Activated B cell treated with CpG ODN at 0.5 μM for 24 hours (primary cell): Measurements from ENCODE around the gene CAMK2N2. TPM values are rescaled to one million over a fixed set of nuclear protein-coding genes. Genes with fewer than 3 reads are reported as not detected.

Experiments used
- ATAC-seq: fragments of 200-7000 bp; cut with Tn5 transposase; one replicate; pipeline ENCODE4 v1.10.0; 2021; ENCODE audit warnings: low read depth, mild to moderate bottlenecking, moderate library complexity
- CTCF ChIA-PET: fragments of 350-600 bp; sonication (Branson Sonifier 250); formaldehyde crosslinking; loops from one replicate; lab custom pipeline; 2021; ENCODE audit warnings: antibody characterized with exemption; lab: Charles Lee
- POLR2A ChIA-PET: fragments of 350-600 bp; sonication (Branson Sonifier 250); formaldehyde crosslinking; loops from one replicate; lab custom pipeline; 2021; ENCODE audit warnings: antibody characterized with exemption; lab: Charles Lee
- DNase-seq: peaks from one replicate; pipeline ENCODE4 v3.0.0; 2022
- H3K27ac Mint-ChIP-seq: one replicate; pipeline ENCODE4 v1.8.0; 2020; ENCODE audit warnings: mixed read lengths
- H3K27me3 Mint-ChIP-seq: one replicate; pipeline ENCODE4 v1.8.0; 2021; ENCODE audit warnings: mixed read lengths
- H3K36me3 Mint-ChIP-seq: one replicate; pipeline ENCODE4 v1.8.0; 2021; ENCODE audit warnings: low read depth, mixed read lengths
- H3K4me1 Mint-ChIP-seq: one replicate; pipeline ENCODE4 v1.8.0; 2021; ENCODE audit warnings: mixed read lengths
- H3K4me3 Mint-ChIP-seq: one replicate; pipeline ENCODE4 v1.8.0; 2020; ENCODE audit warnings: mild to moderate bottlenecking, mixed read lengths
- H3K9me3 Mint-ChIP-seq: one replicate; pipeline ENCODE4 v1.8.0; 2020; ENCODE audit warnings: mixed read lengths
- CTCF ChIP-seq: fragments of 200-600 bp; IDR thresholded peaks from one replicate; pipeline ENCODE4 v1.8.0; 2022; ENCODE audit warnings: antibody characterized with exemption, mild to moderate bottlenecking
- intact Hi-C: fragments of 100-400 bp; cut with micrococcal nuclease; formaldehyde crosslinking; loops from one replicate; pipeline ENCODE4 v1.15.1; 2024
- total RNA-seq: library from RNA; stranded (reverse); gene quantifications from 2 replicates; pipeline ENCODE4 v1.2.3, GENCODE V29; 2022

CAMK2N2 gene
- total RNA-seq, 1 donor from 2014 or later: not detected

GRCh38 chr3:184234224-184234623 lies 27.1 kb downstream of the CAMK2N2 start:
- TF ChIP-seq CTCF: no peak

GRCh38 chr3:184233127-184233843 lies 28.1 kb downstream of the CAMK2N2 start:
- H3K36me3 Mint-ChIP-seq: no peaks in the 10 kb centered on the region
- DNase-seq: no peak
- peaks cover 15% of the 10 kb centered on the region for H3K4me1 Mint-ChIP-seq
- no peaks in the 10 kb centered on the region for H3K9me3 Mint-ChIP-seq
- ChIA-PET POLR2A (no interaction called here), CTCF (no interaction called here)
- ATAC-seq: no peak
- TF ChIP-seq CTCF: no peak
- no peak overlapping the region for H3K27ac Mint-ChIP-seq
- no peak overlapping the region for H3K4me3 Mint-ChIP-seq
- H3K27me3 Mint-ChIP-seq: peaks cover 32% of the 10 kb centered on the region
- intact Hi-C loops: no loop called here

More at GRCh38 chr3:184234224-184234623, 27.1 kb downstream of the CAMK2N2 start:
- ATAC-seq (no peak), DNase-seq (no peak)
- Mint-ChIP-seq H3K27me3 (peaks cover 26% of the 10 kb centered on the region), H3K4me3 (no peak overlapping the region), H3K4me1 (peaks cover 10% of the 10 kb centered on the region), H3K9me3 (no peaks in the 10 kb centered on the region), H3K36me3 (no peaks in the 10 kb centered on the region), H3K27ac (no peak overlapping the region)
- ChIA-PET POLR2A (no interaction called here), CTCF (no interaction called here)
- intact Hi-C loops: no loop called here

- H3K27me3 Mint-ChIP-seq: peaks cover 37% of the 10 kb centered on the region
- H3K9me3 Mint-ChIP-seq: no peaks in the 10 kb centered on the region
- H3K4me3 Mint-ChIP-seq: peak overlapping the region; percentile 81
- intact Hi-C loops: no loop called here
- TF ChIP-seq CTCF: no peak
- CTCF ChIA-PET: interaction anchor here (1.1 kb wide), 1 partner anchor 18 kb away, joined by 4 read pairs; the partner anchor contains the start of gene EEF1AKMT4
- DNase-seq: no peak
- no peak overlapping the region for H3K27ac Mint-ChIP-seq
- H3K36me3 Mint-ChIP-seq: no peaks in the 10 kb centered on the region
- no peak for ATAC-seq
- H3K4me1 Mint-ChIP-seq: peaks cover 15% of the 10 kb centered on the region
- POLR2A ChIA-PET: no interaction called here
These were observed 29.7 kb downstream of the CAMK2N2 start for GRCh38 chr3:184231671-184232070.

GRCh38 chr3:184230603-184231528 lies 30.5 kb downstream of the CAMK2N2 start:
- Mint-ChIP-seq H3K36me3 (no peaks in the 10 kb centered on the region), H3K9me3 (no peaks in the 10 kb centered on the region), H3K4me1 (peaks cover 15% of the 10 kb centered on the region), H3K27ac (no peak overlapping the region), H3K4me3 (peak overlapping the region; percentile 81), H3K27me3 (peaks cover 42% of the 10 kb centered on the region)
- ATAC-seq (no peak), DNase-seq (no peak)
- ChIA-PET POLR2A (no interaction called here), CTCF (interaction anchor here (1.1 kb wide), 1 partner anchor 19 kb away, joined by 4 read pairs; the partner anchor contains the start of gene EEF1AKMT4)
- TF ChIP-seq CTCF: no peak
- intact Hi-C loops: no loop called here
